Activated T-cell treated with anti-CD3 and anti-CD28 coated beads for 1 hour (primary cell): ENCODE data around the gene CLCNKA.
A peak's percentile ranks its signal among the peaks of the same experiment; 100 is the strongest.

ENCODE experiments used
- DNase-seq: peaks from one replicate; pipeline ENCODE4 v3.0.0-alpha.2; 2020; ENCODE audit warnings: low read depth

The CLCNKA gene

DNA sequence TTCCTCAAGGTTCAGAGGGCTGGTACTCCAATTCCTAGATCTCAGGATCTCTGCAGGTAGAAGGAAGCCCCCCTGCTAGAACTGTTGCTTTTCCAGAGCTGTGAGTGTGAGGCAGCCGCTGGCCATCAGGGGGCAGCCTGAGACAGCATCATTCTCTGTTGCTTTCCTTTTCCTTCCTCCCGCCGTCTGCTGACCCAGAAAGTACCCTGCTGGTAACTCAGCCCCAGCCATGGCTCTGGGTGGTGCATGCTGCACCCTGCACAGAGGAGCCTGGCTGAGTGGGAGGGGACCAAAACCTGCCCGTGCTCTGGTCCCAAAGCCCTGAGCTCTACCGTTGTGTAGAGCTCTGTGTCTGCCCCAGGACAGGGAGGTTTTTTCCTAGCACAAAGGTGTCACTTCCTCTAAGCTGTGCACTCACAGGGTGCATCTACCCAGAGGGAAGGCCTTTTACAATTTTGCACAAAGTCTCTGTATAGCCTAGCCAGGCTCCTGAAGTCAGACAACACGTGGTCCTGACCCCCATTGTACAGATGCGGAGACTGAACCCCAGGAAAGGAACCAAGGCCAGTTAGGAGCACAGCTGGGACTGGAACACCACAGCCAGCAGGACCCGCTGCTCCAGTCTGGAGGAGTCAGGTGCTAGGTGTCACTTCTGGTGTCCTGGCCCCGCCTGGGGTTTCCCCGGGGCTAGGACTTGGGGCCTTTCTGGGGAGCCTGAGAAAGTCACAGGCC, 57.3 kb downstream of the CLCNKA start:
- DNase-seq, result peak; percentile 65

- DNase-seq, result no peak
Observed at GRCh38 chr1:16080422-16081150, 58.8 kb downstream of the CLCNKA start.

- no peak for DNase-seq
Observed at GRCh38 chr1:16081636-16082035, 59.8 kb downstream of the CLCNKA start.

GRCh38 chr1:16082283-16083038, 60.6 kb downstream of the CLCNKA start:
- peak; percentile 39 for DNase-seq

- DNase-seq, result no peak
Observed at GRCh38 chr1:16083486-16083885, 61.6 kb downstream of the CLCNKA start.
